Measurements from ENCODE around the gene EXOSC9.

- no peak for TF ChIP-seq MXI1 (conservative IDR thresholded peaks at IDR 0.05; ENCODE audit: poor library complexity, severe bottlenecking)
- TF ChIP-seq CTCF (IDR thresholded peaks at IDR 0.05; ENCODE audit: poor library complexity, severe bottlenecking), result no peak
- no peak for TF ChIP-seq EP300 (conservative IDR thresholded peaks at IDR 0.05; ENCODE audit: poor library complexity, severe bottlenecking)
- no peak for TF ChIP-seq POLR2AphosphoS5 (IDR thresholded peaks at IDR 0.05)
- no peak for TF ChIP-seq RAD21 (conservative IDR thresholded peaks at IDR 0.05)
- TF ChIP-seq TAF1 (IDR thresholded peaks at IDR 0.05; ENCODE audit: low read depth), result no peak
- TF ChIP-seq EZH2 (IDR thresholded peaks at IDR 0.05; ENCODE audit: borderline replicate concordance, insufficient read depth, low read length, poor library complexity, severe bottlenecking), result no peak
- TF ChIP-seq REST (IDR thresholded peaks at IDR 0.05; ENCODE audit: borderline replicate concordance), result no peak
Observed at GRCh38 chr4:121786221-121786620, 14.9 kb upstream of the EXOSC9 start.

All from neural cell (in vitro differentiated cells).